Parietal lobe (tissue), 1 donor: ENCODE measurements around the gene TRIM62. TPM values are rescaled to one million over a fixed set of nuclear protein-coding genes. Genes with fewer than 3 reads are reported as not detected.

Experiments used
- total RNA-seq: library from RNA; depleted of rRNA; stranded (reverse); fragments of >200 nt; gene quantifications from one replicate; pipeline ENCODE4 v1.2.3, GENCODE V29; 2014

TRIM62 gene
- 6.3 TPM for total RNA-seq

GRCh38 chr1:33181921-33182341 lies at the start of gene TRIM62:
Gene TRIM62, minus strand, starts transcription at chr1:33182043. Its CDS starts 611 bp downstream, at chr1:33181432.

Other genes with a start within 250 kb of the TRIM62 start
- gene RNF19B, start 217.2 kb downstream of the TRIM62 start, total RNA-seq: 40.4 TPM
- gene AK2, start 145.2 kb downstream of the TRIM62 start, total RNA-seq: 76.4 TPM
- gene AZIN2, start 100.9 kb downstream of the TRIM62 start, total RNA-seq: 21.6 TPM
- gene ZNF362, start 74.4 kb upstream of the TRIM62 start, total RNA-seq: 23.5 TPM
- not detected for gene A3GALT2, start 139.1 kb upstream of the TRIM62 start, total RNA-seq
- gene PHC2, start 249.1 kb upstream of the TRIM62 start, total RNA-seq: 59.8 TPM